ENCODE data around the gene NGFR.

Gene NGFR, protein sequence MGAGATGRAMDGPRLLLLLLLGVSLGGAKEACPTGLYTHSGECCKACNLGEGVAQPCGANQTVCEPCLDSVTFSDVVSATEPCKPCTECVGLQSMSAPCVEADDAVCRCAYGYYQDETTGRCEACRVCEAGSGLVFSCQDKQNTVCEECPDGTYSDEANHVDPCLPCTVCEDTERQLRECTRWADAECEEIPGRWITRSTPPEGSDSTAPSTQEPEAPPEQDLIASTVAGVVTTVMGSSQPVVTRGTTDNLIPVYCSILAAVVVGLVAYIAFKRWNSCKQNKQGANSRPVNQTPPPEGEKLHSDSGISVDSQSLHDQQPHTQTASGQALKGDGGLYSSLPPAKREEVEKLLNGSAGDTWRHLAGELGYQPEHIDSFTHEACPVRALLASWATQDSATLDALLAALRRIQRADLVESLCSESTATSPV

DNA sequence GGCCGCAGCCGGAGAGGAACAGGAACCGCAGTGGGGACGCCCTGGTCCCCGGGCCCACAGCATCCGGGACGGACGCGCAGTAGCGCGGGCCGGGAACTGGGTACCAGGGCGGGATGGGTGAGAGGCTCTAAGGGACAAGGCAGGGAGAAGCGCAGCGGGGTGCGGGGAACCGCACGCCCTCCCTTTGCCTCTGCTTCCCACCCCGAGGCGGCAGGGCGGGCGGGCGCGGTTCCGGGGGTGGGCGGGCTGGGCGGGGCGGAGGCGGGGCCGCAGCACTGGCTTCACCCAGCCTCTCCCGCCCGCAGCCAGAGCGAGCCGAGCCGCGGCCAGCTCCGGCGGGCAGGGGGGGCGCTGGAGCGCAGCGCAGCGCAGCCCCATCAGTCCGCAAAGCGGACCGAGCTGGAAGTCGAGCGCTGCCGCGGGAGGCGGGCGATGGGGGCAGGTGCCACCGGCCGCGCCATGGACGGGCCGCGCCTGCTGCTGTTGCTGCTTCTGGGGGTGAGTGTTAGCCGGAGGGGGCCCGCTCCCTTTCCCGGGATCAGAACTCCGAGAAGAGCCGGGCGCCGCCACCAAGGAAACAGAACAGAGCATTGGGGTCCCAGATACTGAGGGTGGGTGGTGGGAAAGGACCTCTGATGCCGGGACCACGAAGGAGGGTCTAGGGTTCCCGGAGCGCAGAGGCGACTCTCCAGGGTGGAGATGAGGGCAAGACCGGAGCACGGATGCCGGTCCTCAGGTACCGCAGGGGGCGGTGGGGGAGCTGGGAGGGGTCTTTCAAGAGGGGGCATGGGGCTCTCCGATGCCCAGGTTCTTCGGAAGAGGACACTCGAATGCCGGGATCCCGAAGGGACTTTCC, at the start of gene NGFR:
Gene NGFR (plus strand): TSS at position 308 of the 856 bp plus-strand sequence. CDS start 125 bp downstream, at position 433.
- DNase-seq (ENCODE audit: low read depth): peak; percentile 50

DNA sequence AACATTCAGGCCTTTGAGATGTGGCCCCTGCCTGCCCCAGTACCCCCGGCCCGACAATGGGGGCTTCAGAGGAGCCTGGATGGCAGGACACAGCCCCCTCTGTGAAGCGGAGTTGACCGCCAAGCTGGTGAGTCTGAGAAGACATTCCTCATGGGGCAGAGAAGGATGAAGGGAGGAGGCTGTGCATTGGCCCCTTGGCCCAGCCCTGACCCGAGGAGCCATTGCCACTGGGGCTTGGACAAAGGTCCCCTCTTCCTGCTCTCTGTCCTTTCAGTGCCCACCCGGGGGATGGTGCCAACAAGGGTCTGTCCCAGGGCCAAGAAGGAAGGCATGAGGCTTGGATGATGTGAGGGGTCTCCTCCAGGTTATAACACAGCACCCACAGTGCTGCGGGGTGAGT, 49.5 kb upstream of the NGFR start:
- no peak for DNase-seq (ENCODE audit: low read depth)

GRCh38 chr17:49447628-49448302, 47.3 kb upstream of the NGFR start:
- no peak for DNase-seq (ENCODE audit: low read depth)

- DNase-seq (ENCODE audit: low read depth): no peak
Observed at GRCh38 chr17:49450181-49450580, 44.9 kb upstream of the NGFR start.

DNA sequence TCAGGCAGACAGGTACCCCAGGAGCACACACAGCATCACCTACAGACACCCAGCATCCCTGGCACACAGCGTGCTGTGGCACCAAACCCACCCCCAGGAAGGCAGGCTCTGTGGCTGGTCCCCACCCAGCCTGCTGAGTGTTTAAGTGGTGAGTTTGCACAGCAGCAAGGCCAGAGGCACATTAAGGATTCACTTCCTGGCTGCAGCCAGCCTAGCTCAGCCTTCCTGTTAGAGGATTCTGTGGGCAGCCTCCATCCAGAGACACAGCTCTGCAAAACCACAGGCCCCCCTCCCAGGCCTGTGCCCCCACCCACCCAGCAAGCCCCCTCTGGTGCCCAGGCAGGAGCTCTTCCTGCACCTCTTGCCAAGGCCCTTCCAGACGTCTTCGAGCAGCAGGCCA, 44.4 kb upstream of the NGFR start:
- no peak for DNase-seq (ENCODE audit: low read depth)

DNA sequence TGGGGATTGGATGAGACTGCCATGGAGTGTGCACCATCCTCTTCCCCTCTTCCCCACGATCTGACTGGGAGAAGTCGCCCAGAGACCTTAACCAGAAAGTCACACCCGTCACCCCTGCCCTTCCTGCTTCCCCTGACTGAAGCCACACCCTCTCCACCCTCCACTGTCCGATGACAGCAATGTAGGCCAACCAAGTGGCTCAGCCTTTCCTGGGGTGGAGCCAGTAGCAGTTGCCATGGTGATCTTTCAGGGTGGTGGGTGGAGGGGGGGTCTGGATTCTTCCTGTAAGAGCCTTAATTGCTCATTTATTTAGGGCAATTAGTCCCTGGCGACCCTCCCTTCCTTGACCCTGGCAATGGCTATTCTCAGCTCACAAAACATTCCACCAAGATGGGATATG, 42.9 kb upstream of the NGFR start:
- no peak for DNase-seq (ENCODE audit: low read depth)

DNA sequence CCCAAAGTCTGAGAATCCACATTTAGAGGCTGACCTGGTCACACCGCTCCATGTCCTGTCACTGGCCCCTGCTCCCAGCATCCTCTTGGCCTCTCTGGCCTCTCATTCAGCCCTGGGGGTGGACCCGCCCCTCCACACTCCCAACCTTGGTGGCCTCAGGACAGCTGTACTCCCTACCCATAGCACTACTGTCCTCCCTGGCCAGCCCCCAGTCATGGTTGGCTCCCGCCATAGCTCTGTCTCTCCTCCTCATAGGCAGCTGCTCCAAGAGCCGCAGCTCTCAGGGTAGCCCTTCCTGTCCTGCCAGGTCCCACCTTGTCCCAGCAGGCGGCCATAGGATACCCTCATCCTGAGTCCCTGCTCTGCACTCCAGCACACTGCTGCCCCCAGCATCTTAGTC, 42.4 kb upstream of the NGFR start:
- DNase-seq (ENCODE audit: low read depth): no peak

GRCh38 chr17:49454050-49454449, 41.0 kb upstream of the NGFR start:
- DNase-seq (ENCODE audit: low read depth): no peak

- no peak for DNase-seq (ENCODE audit: low read depth)
Observed at GRCh38 chr17:49455272-49455861, 39.7 kb upstream of the NGFR start.

DNA sequence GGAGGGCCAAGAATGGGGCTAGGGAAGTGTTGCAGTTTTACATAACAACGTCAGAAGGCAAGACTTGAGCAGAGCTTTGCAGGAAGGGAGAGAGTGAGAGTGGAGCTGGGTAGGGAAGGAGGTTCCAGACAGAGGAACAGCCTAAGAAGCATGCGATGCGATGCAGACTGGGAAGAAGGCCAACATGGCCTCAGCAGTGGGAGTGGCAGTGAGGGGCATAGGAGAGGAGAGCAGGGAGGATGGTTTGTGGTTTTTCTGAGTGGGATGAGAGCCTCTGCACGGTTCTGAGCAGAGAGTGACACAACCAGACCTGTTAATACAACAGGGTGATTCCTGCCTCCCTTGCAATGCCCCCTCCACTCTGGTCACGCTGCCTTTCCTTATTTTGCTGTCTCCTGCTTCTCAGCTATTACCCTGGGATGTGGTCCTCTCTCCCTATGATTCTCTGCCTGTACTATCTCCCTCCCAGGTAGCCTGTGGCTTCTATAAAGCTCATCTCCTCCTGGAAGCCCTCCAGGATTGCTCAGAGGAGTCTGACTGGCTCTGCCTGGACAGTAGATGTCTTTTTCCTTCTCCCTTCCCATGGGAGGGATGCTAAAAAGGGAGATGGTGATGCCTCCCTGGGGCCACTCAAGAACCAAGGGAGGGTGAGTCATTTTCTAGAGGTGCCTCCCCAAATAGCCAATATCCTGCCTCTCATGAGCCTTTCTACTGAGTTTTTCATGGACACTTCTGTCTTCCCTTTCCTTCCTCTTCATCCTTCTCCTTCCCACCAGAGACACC, 38.7 kb upstream of the NGFR start:
- DNase-seq (ENCODE audit: low read depth): no peak

- no peak for DNase-seq (ENCODE audit: low read depth)
Observed at GRCh38 chr17:49457564-49458535, 37.2 kb upstream of the NGFR start.

DNA sequence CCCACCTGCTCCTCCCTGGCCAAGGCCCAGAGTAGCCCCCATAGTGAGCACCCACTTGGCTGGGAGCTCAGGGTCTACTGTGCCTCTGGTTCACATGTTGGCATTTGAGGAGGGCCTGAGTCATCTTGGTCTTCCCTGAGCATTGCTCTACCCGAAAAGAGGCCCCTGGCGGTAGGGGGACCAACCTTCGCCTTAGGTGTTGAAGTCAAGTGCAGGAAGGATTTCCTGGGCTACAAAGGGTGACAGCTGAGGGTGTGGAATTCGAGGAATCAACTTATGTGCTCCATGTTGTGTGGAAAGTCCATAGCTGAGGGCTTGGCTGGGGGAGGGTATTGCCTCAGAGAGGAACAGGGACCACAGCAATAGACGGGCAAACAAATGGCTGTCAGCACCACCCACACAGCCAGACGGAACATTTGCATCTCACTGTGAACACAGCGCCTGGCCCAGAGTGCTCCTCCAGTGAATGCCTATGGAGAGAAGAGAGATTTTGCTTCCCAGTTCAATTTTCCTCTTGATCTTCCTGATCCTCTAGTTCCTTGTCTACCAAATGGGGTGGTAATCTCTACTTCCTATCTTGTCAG, 35.6 kb upstream of the NGFR start:
- DNase-seq (ENCODE audit: low read depth): no peak

DNA sequence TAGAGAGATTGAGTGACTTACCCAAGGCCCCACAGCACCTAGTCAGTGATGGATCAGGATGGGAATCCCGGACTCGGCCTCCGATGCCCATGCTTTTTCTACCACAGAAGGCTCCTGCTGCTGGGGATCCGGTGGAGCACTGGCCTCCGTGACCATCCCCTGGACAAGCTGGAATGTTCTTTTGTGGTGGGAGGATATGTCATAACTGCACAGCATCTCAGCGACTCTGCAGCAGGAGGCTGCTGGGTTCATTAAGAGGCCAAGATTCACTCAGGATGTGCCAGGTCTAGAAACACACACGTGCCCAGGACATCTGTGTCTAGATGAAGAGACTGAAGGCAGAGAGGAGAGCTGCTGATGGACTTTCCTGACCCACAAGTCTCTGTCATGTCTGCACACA, 34.7 kb upstream of the NGFR start:
- DNase-seq (ENCODE audit: low read depth): no peak

DNA sequence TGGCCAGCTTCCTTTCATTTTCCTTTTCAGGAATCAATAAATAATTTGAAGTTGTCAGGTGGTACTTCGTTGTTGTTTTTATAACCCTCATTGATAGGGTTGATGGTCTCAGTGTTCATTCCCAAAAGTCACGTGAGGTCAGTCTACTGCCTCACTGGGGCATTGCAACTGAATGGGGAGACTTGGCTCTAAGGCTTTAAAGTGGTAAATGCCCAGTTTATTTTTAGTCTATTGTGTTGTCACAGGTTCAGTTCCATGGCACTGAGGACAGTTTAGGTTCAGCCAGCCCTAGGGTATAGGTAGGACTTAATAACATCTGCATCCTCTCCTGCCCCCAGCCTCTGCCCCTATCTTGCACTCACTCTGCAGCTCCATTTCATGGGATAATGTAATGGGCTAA, 33.5 kb upstream of the NGFR start:
- DNase-seq (ENCODE audit: low read depth): no peak

- DNase-seq (ENCODE audit: low read depth): no peak
Observed at GRCh38 chr17:49464049-49464448, 31.0 kb upstream of the NGFR start.

DNA sequence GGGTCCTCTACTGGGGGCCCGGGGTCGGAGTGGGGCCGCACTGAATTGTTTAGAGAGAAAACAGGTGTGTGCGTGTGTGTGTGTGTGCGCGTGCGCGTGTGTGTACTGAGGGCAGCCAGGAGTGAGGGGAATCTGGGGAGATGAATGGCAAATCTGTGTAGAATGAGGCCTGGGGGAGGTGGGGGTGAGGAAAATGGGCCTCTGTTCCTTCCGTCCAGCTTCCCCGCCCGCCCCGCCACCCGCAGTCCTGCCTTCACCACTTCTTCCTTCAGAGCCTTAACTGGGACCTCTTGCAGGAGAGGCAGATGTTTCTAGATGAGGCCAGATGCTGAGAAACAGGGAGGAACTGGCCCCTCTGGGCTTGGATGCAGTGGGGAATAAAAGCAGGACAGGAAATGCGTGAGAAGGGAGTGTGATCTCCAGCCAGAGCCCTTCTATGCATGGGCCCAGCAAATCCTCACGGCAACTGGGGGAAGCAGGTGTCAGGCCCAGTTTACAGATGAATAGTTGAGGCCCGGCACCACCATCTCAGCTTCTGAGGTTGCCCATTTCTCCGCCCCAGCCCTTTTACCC, 29.7 kb upstream of the NGFR start:
- no peak for DNase-seq (ENCODE audit: low read depth)

- DNase-seq (ENCODE audit: low read depth): no peak
Observed at GRCh38 chr17:49466436-49466835, 28.7 kb upstream of the NGFR start.

DNA sequence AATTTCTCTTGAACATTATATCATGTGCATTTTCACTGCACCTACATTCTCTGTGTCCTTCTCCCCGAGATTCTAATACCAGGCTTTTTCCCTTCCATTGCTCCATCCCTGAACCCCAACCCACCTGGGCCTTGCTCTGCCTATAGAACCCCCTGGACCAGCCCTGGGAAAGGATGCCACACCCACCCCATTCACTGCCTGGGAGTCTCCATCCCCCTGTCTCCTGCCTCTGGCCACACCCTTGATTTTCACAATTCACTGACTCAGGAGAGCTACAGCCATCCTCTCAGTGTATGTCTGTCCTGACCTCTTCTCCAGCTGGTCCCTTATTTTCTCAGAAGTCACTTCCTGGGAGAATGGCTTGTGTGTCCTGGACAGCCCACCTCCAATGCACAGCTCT, 27.9 kb upstream of the NGFR start:
- no peak for DNase-seq (ENCODE audit: low read depth)

GRCh38 chr17:49468811-49469385, 26.2 kb upstream of the NGFR start:
- no peak for DNase-seq (ENCODE audit: low read depth)

Measured in stimulated activated CD8-positive, alpha-beta memory T cell treated with anti-CD3 and anti-CD28 coated beads, Interleukin-12 subunit alpha, Interleukin-12 subunit beta, amount 100 ng/mL, for 4 hours (primary cell).